Esophagus muscularis mucosa (tissue), 4 donors: ENCODE data around the gene PRLR. TPM values are rescaled to one million over a fixed set of nuclear protein-coding genes. Genes with fewer than 3 reads are reported as not detected.
A peak's percentile ranks its signal among the peaks of the same experiment; 100 is the strongest.

Experiments
- DNase-seq: peaks from one replicate; pipeline ENCODE4 v3.0.0-alpha.2; 2017; ENCODE audit errors: extremely low spot score
- H3K27ac ChIP-seq, 4 donors: fragments of 200-600 bp; sonication (generic); replicated peaks in 1 of 4; 1 replicate in 3 of 4; 2 replicates in 1 of 4; pipeline ENCODE4 v1.5.1; 2016 to 2019; ENCODE audit warnings: mild to moderate bottlenecking in 1 of 4
- H3K27me3 ChIP-seq, 4 donors: fragments of 200-600 bp; sonication (generic); one replicate each; pipeline versions ENCODE4 v1.5.1 to v1.6.0; 2016 to 2019
- H3K36me3 ChIP-seq, 4 donors: fragments of 200-600 bp; sonication (generic); one replicate each; pipeline ENCODE4 v1.5.1; 2016 to 2019
- H3K4me1 ChIP-seq, 4 donors: fragments of 200-600 bp; sonication (generic); one replicate each; pipeline ENCODE4 v1.5.1; 2016 to 2019
- H3K4me3 ChIP-seq, 4 donors: fragments of 200-600 bp; sonication (generic); 1 replicate in 2 of 4; 2 replicates in 2 of 4; pipeline ENCODE4 v1.5.1; 2016 to 2019; ENCODE audit warnings: mild to moderate bottlenecking in 4 of 4, moderate library complexity in 1 of 4
- H3K9me3 ChIP-seq, 4 donors: fragments of 200-600 bp; sonication (generic); 1 replicate in 3 of 4; 2 replicates in 1 of 4; pipeline ENCODE4 v1.5.1; 2016 to 2019
- EP300 ChIP-seq: sonication (generic); formaldehyde crosslinking; IDR thresholded peaks from one replicate; pipeline ENCODE4 v1.6.1; 2017; ENCODE audit warnings: antibody characterized with exemption
- POLR2A ChIP-seq: fragments of 450-650 bp; IDR thresholded peaks from one replicate; pipeline ENCODE4 v1.6.1; 2017; ENCODE audit warnings: antibody characterized with exemption, moderate library complexity, mild to moderate bottlenecking, low read depth
- POLR2AphosphoS5 ChIP-seq, 2 donors: sonication (generic); formaldehyde crosslinking; IDR thresholded peaks; one replicate each; pipeline ENCODE4 v1.6.1; 2017; ENCODE audit warnings: antibody characterized with exemption in 2 of 2
- WGBS: methylation state at CpG from one replicate; pipeline ENCODE4 v1.1.5; 2018; 5-methylcytosine and 5-hydroxymethylcytosine counted together
- intact Hi-C: fragments of 100-400 bp; cut with DNase I; formaldehyde crosslinking; loops from one replicate; pipeline ENCODE4 v1.15.1; 2023
- total RNA-seq, 4 donors: library from RNA; depleted of rRNA; stranded (reverse); fragments of >200 nt; gene quantifications; one replicate each; pipeline versions ENCODE4 v1.1.0 to v1.2.1, GENCODE V29; 2016
- TF ChIP-seq, protein P1 (sequence below), 3 experiments: fragments of 200-600 bp in 2 of 3; fragments of 450-650 bp in 1 of 3; sonication (generic) in 2 of 3; IDR thresholded peaks; one replicate each; pipeline ENCODE4 v1.5.1; 2017 to 2019; ENCODE audit warnings: antibody characterized with exemption in 3 of 3, mild to moderate bottlenecking in 2 of 3, moderate library complexity in 1 of 3

Gene PRLR
- total RNA-seq, 4 donors from 2014 or later, result 0.66 to 1.7 (median 0.79) TPM

DNA sequence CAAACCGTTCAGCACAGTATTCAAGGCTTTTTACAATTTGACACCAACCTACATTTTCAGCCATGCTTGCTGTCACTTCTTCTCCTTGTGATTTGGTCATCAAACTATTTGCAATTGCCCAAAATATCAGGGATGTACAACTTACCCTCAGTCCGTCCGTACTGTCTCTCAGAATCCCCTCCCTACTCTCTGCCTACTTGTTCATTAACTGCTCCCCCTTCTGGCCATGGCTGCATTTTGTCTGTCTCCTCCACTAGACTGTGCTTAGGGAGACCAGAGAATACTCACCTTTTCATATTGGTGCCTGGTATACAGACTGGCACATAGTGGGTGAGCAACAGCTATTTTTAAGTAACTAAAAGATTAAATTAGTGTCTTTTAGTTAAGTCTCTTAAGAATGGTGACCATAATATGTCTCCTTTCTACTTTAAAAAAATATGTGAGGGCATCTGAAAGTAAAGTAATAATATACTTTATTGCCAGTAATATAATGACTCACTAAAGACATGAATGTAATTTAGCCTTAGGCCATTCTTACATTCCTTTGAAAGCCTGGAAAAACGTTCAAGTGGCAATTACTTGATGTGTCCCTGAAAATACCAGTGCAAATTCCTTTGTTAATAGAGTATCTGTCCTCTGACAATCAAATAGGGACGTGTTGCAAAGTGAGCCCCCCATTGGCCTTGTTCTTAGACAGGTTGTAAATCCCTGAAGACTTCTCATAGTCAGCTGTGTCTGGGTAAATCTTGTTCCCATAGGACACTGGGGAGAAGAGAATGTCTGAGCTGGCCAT is 27.8 kb downstream of the PRLR start:
- no peak for TF ChIP-seq EP300
- TF ChIP-seq, protein P1, sequence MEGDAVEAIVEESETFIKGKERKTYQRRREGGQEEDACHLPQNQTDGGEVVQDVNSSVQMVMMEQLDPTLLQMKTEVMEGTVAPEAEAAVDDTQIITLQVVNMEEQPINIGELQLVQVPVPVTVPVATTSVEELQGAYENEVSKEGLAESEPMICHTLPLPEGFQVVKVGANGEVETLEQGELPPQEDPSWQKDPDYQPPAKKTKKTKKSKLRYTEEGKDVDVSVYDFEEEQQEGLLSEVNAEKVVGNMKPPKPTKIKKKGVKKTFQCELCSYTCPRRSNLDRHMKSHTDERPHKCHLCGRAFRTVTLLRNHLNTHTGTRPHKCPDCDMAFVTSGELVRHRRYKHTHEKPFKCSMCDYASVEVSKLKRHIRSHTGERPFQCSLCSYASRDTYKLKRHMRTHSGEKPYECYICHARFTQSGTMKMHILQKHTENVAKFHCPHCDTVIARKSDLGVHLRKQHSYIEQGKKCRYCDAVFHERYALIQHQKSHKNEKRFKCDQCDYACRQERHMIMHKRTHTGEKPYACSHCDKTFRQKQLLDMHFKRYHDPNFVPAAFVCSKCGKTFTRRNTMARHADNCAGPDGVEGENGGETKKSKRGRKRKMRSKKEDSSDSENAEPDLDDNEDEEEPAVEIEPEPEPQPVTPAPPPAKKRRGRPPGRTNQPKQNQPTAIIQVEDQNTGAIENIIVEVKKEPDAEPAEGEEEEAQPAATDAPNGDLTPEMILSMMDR (IDR thresholded peaks at IDR 0.05), result peak in 2 of 3 experiments; percentile 19 to 35
- 48% methylated on average over 5 of the region's 5 CpGs for WGBS
- intact Hi-C loops, result no loop called here
- H3K27me3 ChIP-seq, result no peaks in the 10 kb centered on the region
- H3K4me3 ChIP-seq, result no peak overlapping the region
- H3K36me3 ChIP-seq, result no peaks in the 10 kb centered on the region
- no peak overlapping the region for H3K27ac ChIP-seq
- peaks cover 0 to 18% (median 14%) of the 10 kb centered on the region in 4 donors for H3K4me1 ChIP-seq
- DNase-seq, result no peak
- H3K9me3 ChIP-seq, result no peaks in the 10 kb centered on the region

DNA sequence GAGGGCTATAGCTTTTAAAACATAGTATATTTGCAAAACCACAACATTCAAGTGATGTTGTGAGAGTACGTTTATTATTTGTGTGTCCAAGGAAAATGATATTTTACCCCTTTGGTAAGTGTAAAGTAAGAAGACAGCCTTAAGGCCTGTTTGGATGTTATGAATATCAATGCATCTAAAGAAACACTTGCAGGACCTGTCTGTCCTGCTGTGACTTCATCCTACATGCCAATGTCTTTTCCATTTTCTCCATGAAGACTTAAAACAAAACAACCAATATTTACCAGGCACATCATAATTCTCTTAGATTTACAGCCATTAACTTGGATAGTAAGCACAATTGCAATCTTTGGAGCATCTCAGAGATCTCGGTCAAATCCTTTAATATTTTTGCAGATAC is 29.0 kb downstream of the PRLR start:
- intact Hi-C loops, result no loop called here
- 83% methylated on average over 2 of the region's 2 CpGs for WGBS
- Histone ChIP-seq H3K36me3 (no peaks in the 10 kb centered on the region), H3K4me3 (no peak overlapping the region), H3K27ac (no peak overlapping the region), H3K4me1 (peaks cover 0 to 18% (median 16%) of the 10 kb centered on the region in 4 donors), H3K9me3 (no peaks in the 10 kb centered on the region), H3K27me3 (no peaks in the 10 kb centered on the region)
- TF ChIP-seq, protein P1 (IDR thresholded peaks at IDR 0.05), result no peak
- no peak for TF ChIP-seq POLR2A
- TF ChIP-seq EP300, result no peak
- no peak for TF ChIP-seq POLR2AphosphoS5 (IDR thresholded peaks at IDR 0.05)
- DNase-seq, result no peak

DNA sequence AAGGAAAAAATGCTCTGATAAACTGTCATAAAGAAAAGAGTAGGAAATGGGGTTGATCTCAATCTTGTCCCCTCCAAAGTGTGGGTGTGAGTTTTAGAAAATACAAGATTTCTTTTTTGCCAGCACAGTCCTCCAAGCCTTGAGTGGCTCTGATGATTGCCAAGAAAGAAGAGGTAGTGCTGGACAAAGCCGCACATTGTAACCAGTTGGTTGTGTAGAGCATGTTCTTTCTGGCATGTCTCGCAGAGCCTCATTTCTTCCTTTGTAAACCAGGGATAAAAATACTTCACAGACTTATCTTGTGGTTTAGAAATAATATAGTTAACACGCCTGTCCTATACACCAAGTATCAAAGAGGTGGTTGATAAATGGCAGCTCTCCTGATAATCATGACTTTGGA is 30.4 kb downstream of the PRLR start:
- intact Hi-C loops, result no loop called here
- Histone ChIP-seq H3K36me3 (no peaks in the 10 kb centered on the region), H3K4me1 (peaks cover 0 to 18% (median 16%) of the 10 kb centered on the region in 4 donors), H3K4me3 (no peak overlapping the region), H3K27ac (no peak overlapping the region), H3K9me3 (no peaks in the 10 kb centered on the region), H3K27me3 (no peaks in the 10 kb centered on the region)
- no peak for DNase-seq
- WGBS, result 86% methylated on average over 3 of the region's 3 CpGs
- TF ChIP-seq, protein P1 (IDR thresholded peaks at IDR 0.05), result no peak
- no peak for TF ChIP-seq EP300
- TF ChIP-seq POLR2A, result no peak
- no peak for TF ChIP-seq POLR2AphosphoS5 (IDR thresholded peaks at IDR 0.05)

DNA sequence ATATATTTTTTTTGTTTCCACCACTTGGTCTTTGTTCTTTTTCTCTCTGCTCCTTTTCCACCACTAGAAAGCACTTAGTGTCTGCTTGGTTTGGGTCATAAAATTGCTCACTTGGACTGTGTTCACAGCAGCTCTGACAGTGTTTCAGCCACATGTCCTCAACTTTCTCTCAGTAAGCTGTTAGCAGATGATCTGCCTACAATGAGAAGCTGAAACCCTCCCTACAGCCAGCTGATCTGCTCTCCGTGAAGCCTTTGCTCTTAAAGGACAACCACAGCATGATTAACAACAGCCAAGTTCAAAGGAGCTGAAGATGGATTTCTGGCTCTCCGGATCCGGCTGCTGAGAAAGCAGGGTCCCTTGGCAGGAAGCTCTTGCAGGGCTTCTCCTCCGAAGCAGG is 31.6 kb downstream of the PRLR start:
- Histone ChIP-seq H3K9me3 (no peaks in the 10 kb centered on the region), H3K27me3 (no peaks in the 10 kb centered on the region), H3K27ac (no peak overlapping the region), H3K4me3 (no peak overlapping the region), H3K4me1 (peaks cover 0 to 18% (median 16%) of the 10 kb centered on the region in 4 donors), H3K36me3 (no peaks in the 10 kb centered on the region)
- no peak for DNase-seq
- intact Hi-C loops, result no loop called here
- 34% methylated on average over 4 of the region's 4 CpGs for WGBS
- TF ChIP-seq, protein P1 (IDR thresholded peaks at IDR 0.05), result no peak
- TF ChIP-seq POLR2AphosphoS5 (IDR thresholded peaks at IDR 0.05) (no peak), POLR2A (no peak), EP300 (no peak)
